Esophagus (tissue), 2 donors: ENCODE measurements around the gene CREB3L2. TPM values are rescaled to one million over a fixed set of nuclear protein-coding genes. Genes with fewer than 3 reads are reported as not detected.
"Not testable (repeated sequence)": the region's sequence is repeated elsewhere in the genome, so short reads cannot be mapped to it uniquely, and the experiment has no call there.

Experiments used
- H3K27ac ChIP-seq, 2 donors: one replicate each; pipeline ENCODE4 v1.5.1; 2013; ENCODE audit warnings: low read depth in 2 of 2, mild to moderate bottlenecking in 2 of 2, inconsistent platforms in 1 of 2, low read length in 1 of 2, moderate library complexity in 1 of 2
- H3K27me3 ChIP-seq, 2 donors: one replicate each; pipeline ENCODE4 v1.6.1; 2013; ENCODE audit warnings: low read length in 2 of 2, control low read depth in 1 of 2, mild to moderate bottlenecking in 1 of 2; ENCODE audit not compliant: insufficient read depth in 2 of 2, control insufficient read depth in 1 of 2
- H3K36me3 ChIP-seq, 2 donors: one replicate each; pipeline ENCODE4 v1.6.1; 2013; ENCODE audit warnings: low read length in 1 of 2; ENCODE audit not compliant: control insufficient read depth in 2 of 2, insufficient read depth in 2 of 2
- H3K4me1 ChIP-seq, 2 donors: one replicate each; pipeline ENCODE4 v1.6.1; 2013; ENCODE audit warnings: low read length in 1 of 2; ENCODE audit not compliant: control insufficient read depth in 2 of 2, insufficient read depth in 2 of 2
- H3K4me3 ChIP-seq, 2 donors: one replicate each; pipeline ENCODE4 v1.5.1; 2013; ENCODE audit warnings: low read length in 2 of 2, mild to moderate bottlenecking in 2 of 2, low read depth in 1 of 2, moderate library complexity in 1 of 2
- H3K9me3 ChIP-seq, 2 donors: one replicate each; pipeline ENCODE4 v1.6.1; 2013; ENCODE audit warnings: mild to moderate bottlenecking in 2 of 2, low read depth in 1 of 2, low read length in 1 of 2, moderate library complexity in 1 of 2; ENCODE audit not compliant: control insufficient read depth in 2 of 2, insufficient read depth in 1 of 2
- WGBS, 2 donors: extraction: QIAGEN DNeasy Blood & Tissue Kit; methylation state at CpG; one replicate each; pipeline ENCODE4 v1.1.7; 2013; 5-methylcytosine and 5-hydroxymethylcytosine counted together
- polyA plus RNA-seq, 2 donors: library from polyadenylated mRNA; stranded (reverse); fragments of 200-250 nt; gene quantifications; one replicate each; pipeline ENCODE4 v1.2.3, GENCODE V29; 2013
- donor health status: healthy with polysubstance abuse.
- donor health status: Bipolar disorder and iron deficiency.

CREB3L2 gene
- 1 to 10 TPM; 4.9 to 7.3 TPM for polyA plus RNA-seq

- WGBS, 2 donors, result 0% methylated on average over 47 of the region's 47 CpGs
- Histone ChIP-seq H3K27me3 (no peaks in the 10 kb centered on the region), H3K9me3 (no peaks in the 10 kb centered on the region), H3K27ac (peak within 1 kb of the TSS; percentile 95 to 96), H3K4me1 (peaks cover 0 to 5% of the 10 kb centered on the region in 2 donors), H3K36me3 (no peaks in the 10 kb centered on the region), H3K4me3 (peak within 1 kb of the TSS; percentile 72 to 73)
Observed at GRCh38 chr7:138001529-138002095, at the start of gene CREB3L2. Gene CREB3L2 (minus strand): TSS chr7:138002086. CDS start chr7:138001705, 381 bp downstream.

GRCh38 chr7:138049505-138050116 lies 47.7 kb upstream of the CREB3L2 start:
- WGBS, 2 donors, result 86 to 88% methylated on average over 1 of the region's 1 CpG
- Histone ChIP-seq H3K27ac (no peak overlapping the region), H3K36me3 (no peaks in the 10 kb centered on the region), H3K4me1 (no peaks in the 10 kb centered on the region), H3K27me3 (no peaks in the 10 kb centered on the region), H3K9me3 (no peaks in the 10 kb centered on the region), H3K4me3 (no peak overlapping the region)

GRCh38 chr7:138047907-138048306 lies 46.0 kb upstream of the CREB3L2 start:
- no peaks in the 10 kb centered on the region for H3K36me3 ChIP-seq
- no peak overlapping the region for H3K4me3 ChIP-seq
- 88 to 94% methylated on average over 3 of the region's 3 CpGs for WGBS, 2 donors

GRCh38 chr7:138044897-138045296 lies 43.0 kb upstream of the CREB3L2 start:
- WGBS, 2 donors, result 84 to 87% methylated on average over 2 of the region's 2 CpGs
- Histone ChIP-seq H3K36me3 (no peaks in the 10 kb centered on the region), H3K4me3 (no peak overlapping the region), H3K4me1 (no peaks in the 10 kb centered on the region), H3K9me3 (no peaks in the 10 kb centered on the region), H3K27me3 (no peaks in the 10 kb centered on the region), H3K27ac (no peak overlapping the region)

More at GRCh38 chr7:138047907-138048306, 46.0 kb upstream of the CREB3L2 start:
- Histone ChIP-seq H3K4me1 (no peaks in the 10 kb centered on the region), H3K27ac (no peak overlapping the region), H3K27me3 (no peaks in the 10 kb centered on the region), H3K9me3 (no peaks in the 10 kb centered on the region)

- not testable (repeated sequence) for H3K9me3 ChIP-seq, H3K36me3 ChIP-seq, H3K27ac ChIP-seq, H3K4me1 ChIP-seq, H3K4me3 ChIP-seq, H3K27me3 ChIP-seq
- WGBS, 2 donors, result 41 to 71% methylated on average over 1 of the region's 1 CpG
Observed at GRCh38 chr7:138040063-138040462, 38.2 kb upstream of the CREB3L2 start.

GRCh38 chr7:138036135-138036534 lies 34.2 kb upstream of the CREB3L2 start:
- Histone ChIP-seq H3K9me3 (no peaks in the 10 kb centered on the region), H3K27ac (no peak overlapping the region), H3K4me3 (no peak overlapping the region), H3K36me3 (no peaks in the 10 kb centered on the region), H3K27me3 (no peaks in the 10 kb centered on the region), H3K4me1 (no peaks in the 10 kb centered on the region)
- WGBS, 2 donors, result 57 to 68% methylated on average over 2 of the region's 2 CpGs

- Histone ChIP-seq H3K9me3 (no peaks in the 10 kb centered on the region), H3K27me3 (no peaks in the 10 kb centered on the region), H3K27ac (no peak overlapping the region), H3K4me3 (no peak overlapping the region), H3K4me1 (no peaks in the 10 kb centered on the region), H3K36me3 (no peaks in the 10 kb centered on the region)
- WGBS, 2 donors, result 84 to 94% methylated on average over 4 of the region's 4 CpGs
Observed at GRCh38 chr7:138033241-138033640, 31.4 kb upstream of the CREB3L2 start.

- 84 to 87% methylated on average over 3 of the region's 3 CpGs for WGBS, 2 donors
- H3K27me3 ChIP-seq, result no peaks in the 10 kb centered on the region
- H3K9me3 ChIP-seq, result no peaks in the 10 kb centered on the region
- H3K4me3 ChIP-seq, result no peak overlapping the region
- no peaks in the 10 kb centered on the region for H3K36me3 ChIP-seq
- H3K27ac ChIP-seq, result no peak overlapping the region
- no peaks in the 10 kb centered on the region for H3K4me1 ChIP-seq
Observed at GRCh38 chr7:138032770-138033169, 30.9 kb upstream of the CREB3L2 start.

GRCh38 chr7:138032186-138032585 lies 30.3 kb upstream of the CREB3L2 start:
- no peaks in the 10 kb centered on the region for H3K27me3 ChIP-seq
- no peaks in the 10 kb centered on the region for H3K4me1 ChIP-seq

GRCh38 chr7:138030679-138031351 lies 28.9 kb upstream of the CREB3L2 start:
- H3K4me3 ChIP-seq, result no peak overlapping the region

More at GRCh38 chr7:138032186-138032585, 30.3 kb upstream of the CREB3L2 start:
- Histone ChIP-seq H3K27ac (no peak overlapping the region), H3K4me3 (no peak overlapping the region), H3K36me3 (no peaks in the 10 kb centered on the region), H3K9me3 (no peaks in the 10 kb centered on the region)

More at GRCh38 chr7:138030679-138031351, 28.9 kb upstream of the CREB3L2 start:
- Histone ChIP-seq H3K27ac (no peak overlapping the region), H3K36me3 (no peaks in the 10 kb centered on the region), H3K27me3 (no peaks in the 10 kb centered on the region), H3K9me3 (no peaks in the 10 kb centered on the region), H3K4me1 (no peaks in the 10 kb centered on the region)
- 80 to 85% methylated on average over 7 of the region's 7 CpGs for WGBS, 2 donors
